HK-2 (cell line): Measurements from ENCODE around the gene MCOLN3.
"Not testable (repeated sequence)": the region's sequence is repeated elsewhere in the genome, so short reads cannot be mapped to it uniquely, and the experiment has no call there.

Experiments used
- DNase-seq: peaks from one replicate; pipeline ENCODE4 v3.0.0-alpha.2; 2018; ENCODE audit not compliant: unreplicated experiment

The MCOLN3 gene

GRCh38 chr1:85049735-85050166 is 1.5 kb upstream of the MCOLN3 start:
- no peak for DNase-seq

DNA sequence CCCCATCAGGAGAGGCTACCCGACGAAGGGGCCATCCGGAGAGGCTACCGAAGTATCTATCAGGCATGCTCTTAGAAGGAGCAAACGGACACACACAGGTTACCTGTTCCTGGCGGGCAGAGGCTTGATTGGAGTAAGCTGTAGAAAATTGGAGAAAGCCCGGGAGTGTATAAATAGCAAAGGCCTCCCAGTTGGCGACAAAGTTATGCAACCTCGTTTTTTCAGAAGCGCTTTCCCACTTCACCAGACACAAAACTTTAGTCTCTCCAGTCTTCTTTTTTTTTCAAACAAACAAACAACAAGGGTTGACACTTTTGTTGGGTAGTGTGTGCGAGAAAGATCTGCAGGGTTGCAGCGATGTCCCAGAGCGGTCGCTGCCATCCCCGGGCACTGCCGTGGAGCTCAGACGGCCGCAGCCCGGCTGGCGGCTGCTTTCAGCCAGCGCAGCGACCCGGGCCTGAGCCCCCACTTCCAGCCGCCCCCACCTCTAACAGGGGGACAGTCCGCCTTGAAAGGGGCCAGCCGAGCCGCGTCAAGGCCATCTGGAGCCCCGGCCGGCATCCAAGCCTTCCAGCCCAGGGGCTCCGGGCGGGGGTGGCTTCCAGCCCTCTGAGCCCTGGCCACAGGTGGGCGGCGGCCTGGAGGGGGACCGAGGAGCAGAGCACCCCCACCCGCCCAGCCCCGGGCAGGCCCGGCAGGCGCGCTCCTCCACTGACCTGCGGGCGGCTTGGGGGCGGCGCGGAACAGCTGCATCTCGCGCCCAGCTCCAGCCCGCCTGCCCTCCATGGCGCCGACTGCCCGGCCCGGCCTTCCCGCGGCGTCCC is 616 bp downstream of the MCOLN3 start:
- DNase-seq, result peak; percentile 13

DNA sequence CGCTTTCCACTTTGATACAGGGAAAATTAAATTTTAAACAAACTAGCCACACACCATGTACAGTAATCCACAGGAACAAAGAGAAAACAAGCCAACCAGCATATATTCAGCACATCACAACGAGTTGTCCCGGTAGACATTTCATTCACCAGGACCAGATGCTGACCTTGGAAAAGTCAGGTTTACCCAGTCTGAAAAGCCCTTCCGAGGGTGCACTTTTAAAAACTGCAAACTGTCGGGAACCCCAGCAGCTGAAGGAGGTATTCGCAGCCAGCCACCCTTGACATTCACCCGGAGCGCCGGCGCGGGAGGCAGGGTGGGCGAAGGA is 1.2 kb downstream of the MCOLN3 start:
- DNase-seq, result no peak

DNA sequence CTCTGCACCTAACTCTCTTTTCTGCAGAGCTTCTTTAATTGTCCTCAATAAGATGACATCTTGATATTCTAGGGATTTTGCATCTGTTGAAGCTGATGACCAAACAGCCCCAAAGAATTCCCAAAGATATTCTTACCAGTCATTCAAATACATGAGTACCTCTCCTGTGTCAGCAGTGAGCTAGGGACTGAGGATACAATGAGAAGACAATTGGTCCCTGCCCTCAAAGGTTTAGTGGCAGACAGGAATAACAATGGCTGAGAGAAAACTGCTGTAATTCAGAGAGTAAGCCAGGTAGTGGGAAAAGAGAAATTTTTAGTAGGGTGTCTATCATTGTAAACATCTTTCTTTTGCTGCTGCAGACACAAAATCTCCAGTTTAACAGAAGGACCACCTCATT is 5.9 kb downstream of the MCOLN3 start:
- DNase-seq, result no peak

GRCh38 chr1:85041793-85042192 is 6.5 kb downstream of the MCOLN3 start:
- DNase-seq, result no peak

DNA sequence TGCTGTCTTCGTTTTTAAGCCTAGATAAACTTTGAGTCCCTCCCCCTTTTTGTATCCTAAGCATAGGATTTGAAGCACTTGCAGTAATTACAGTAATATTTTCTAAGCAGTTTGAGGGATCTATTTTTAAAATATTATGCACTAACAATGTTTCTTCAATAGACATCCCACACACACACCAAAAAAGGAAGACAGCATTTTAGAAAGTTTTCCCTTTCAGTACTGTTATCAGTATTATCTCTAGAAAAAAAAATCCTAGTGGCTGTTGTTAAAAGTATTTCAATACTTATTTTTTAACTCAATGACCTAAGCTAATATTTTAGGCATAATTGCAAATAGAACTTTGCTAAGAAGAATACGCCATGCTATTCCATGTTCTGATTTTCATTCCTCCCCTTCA is 15.1 kb downstream of the MCOLN3 start:
- DNase-seq, result no peak

DNA sequence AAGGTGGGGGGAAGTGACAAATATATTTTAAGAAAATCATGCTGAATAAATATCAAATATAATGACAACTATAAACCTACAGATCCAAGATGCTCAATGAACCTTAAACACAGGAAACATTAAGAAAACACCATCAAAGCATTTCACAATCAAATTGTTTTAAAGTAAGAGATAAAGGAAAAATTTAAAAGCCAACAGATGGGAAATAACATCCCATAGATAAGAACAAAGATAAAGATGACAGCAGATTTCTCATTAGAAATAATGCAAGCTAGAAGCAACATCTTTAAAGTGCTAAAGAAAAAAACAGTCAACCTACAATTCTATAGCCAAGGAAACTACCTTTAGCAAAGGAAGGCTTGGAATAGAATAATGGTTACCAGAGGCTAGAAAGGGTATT is 17.8 kb downstream of the MCOLN3 start:
- DNase-seq, result no peak

DNA sequence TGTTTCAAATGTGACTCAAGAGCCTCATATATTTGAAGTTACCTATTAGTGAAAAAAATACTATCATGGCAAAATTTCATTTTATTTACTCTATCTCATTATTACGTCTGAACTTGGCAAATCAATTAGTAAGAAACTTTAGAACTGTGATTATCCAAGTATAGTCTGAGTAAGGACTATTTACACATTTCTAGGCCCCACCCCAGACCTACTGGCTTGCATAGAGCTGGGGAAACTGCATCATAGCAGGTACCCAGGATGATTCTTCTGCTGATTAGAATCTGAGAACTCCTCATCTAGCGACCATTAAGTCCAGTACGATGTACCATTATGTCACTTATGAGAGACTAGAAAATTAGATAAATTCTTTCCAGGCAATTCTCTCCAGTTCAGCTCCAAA is 20.1 kb downstream of the MCOLN3 start:
- DNase-seq, result no peak

- DNase-seq, result no peak
Observed at GRCh38 chr1:85027242-85027983, 20.9 kb downstream of the MCOLN3 start.

- DNase-seq, result no peak
Observed at GRCh38 chr1:85025940-85026339, 22.4 kb downstream of the MCOLN3 start.

DNA sequence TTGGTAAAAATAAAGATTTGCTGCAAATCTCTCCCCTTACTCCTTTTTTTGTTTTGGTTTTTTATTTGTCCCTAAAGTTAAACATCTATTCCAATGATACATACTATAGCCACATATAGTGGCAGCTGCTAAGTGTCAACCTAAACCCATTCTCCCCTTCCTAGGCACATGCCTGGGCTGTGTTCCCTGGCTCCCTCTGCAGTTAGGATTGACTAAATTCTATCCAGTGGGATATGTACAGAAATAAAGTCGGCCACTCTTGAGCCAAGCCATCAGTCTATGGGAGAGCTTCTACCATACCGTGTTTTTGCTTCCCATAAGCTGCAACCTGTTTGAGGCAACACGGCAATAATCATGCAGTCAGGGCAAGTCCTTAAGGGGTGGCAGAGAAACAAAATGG is 23.6 kb downstream of the MCOLN3 start:
- no peak for DNase-seq

DNA sequence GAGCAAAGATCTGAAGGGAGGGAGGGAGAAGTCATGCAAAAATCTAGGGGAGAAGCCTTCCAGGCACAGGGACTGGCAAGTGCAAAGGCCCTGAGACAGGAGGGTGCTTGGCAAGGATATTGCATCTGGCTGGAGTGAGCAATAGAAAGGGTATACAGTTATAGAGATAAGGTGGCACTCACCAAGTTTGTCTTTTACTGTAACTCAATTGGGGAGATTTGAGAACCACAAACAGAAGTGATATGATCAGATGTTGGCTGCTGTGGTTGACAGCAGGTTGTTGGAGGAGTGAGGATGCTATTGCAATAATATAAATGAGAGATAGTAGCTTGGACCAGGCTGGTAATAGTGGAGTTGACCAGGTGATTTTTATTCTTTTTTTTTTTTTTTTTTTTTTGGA is 25.6 kb downstream of the MCOLN3 start:
- DNase-seq, result no peak

- no peak for DNase-seq
Observed at GRCh38 chr1:85019994-85020393, 28.3 kb downstream of the MCOLN3 start.

- no peak for DNase-seq
Observed at GRCh38 chr1:85015826-85016225, 32.5 kb downstream of the MCOLN3 start.

- DNase-seq, result not testable (repeated sequence)
Observed at GRCh38 chr1:85005641-85006040, 42.7 kb downstream of the MCOLN3 start.

DNA sequence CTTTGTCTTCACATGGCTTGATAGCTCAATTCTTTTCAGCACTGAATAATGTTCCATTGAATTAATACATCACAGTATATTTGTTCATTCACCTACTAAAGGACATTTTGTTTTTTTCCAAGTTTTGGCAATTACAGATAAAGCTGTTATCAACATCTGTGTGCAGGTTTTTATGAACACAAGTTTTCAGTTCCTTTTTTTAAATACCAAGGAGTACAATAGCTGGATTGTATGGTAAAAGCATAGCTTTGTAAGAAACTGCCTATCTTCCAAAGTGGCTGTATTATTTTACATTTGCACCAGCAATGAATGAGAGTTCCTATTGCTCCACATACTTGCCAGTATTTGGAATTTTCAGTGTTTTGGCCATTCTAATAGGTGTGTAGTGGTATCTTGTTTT is 46.6 kb downstream of the MCOLN3 start:
- DNase-seq, result no peak

- DNase-seq, result no peak
Observed at GRCh38 chr1:84998642-84999280, 49.5 kb downstream of the MCOLN3 start.

DNA sequence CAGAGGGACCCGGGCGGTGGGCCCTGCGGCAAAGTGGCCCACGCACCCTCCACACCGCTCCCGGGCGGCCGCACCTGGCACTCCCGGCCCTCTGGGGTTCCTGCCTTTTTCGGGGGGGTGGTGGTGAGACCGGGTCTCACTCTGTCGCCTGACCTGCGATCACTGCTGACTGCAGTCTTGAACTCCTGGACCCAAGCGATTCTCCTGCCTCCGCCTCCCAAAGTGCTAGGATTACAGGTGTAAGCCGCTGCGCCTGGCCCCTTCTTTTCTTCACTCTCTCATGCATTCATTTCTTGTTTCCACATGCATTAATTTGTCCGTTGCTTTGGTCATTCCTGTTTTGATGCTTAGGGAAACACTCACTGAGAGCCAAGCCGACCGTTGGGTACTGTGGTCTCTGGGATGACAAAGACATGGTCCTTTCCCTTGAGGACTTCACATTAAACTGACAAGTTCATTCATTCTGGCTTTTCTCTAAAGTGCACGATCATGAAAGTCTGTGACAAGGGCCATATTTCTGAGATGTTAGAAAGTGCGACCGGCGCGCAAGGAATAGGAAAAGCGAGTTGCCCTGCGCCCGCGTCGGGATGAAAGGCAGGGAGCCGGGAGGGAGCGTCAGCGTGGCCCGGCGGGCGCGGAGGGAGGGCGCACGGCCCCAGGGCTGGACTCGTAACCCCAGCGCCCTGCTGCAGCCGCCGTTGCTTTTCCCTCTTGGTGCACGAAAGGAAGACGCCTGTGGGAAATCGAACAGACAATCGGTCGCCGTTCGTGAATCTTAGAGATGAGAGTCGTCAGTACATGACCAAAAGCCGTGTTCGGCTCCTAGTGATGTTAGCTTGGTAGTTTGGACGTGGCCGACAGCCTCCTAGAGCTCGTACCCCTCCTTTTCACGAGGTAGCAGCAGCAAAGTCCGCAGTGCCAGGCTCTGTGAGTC is 50.4 kb downstream of the MCOLN3 start:
- DNase-seq, result no peak

DNA sequence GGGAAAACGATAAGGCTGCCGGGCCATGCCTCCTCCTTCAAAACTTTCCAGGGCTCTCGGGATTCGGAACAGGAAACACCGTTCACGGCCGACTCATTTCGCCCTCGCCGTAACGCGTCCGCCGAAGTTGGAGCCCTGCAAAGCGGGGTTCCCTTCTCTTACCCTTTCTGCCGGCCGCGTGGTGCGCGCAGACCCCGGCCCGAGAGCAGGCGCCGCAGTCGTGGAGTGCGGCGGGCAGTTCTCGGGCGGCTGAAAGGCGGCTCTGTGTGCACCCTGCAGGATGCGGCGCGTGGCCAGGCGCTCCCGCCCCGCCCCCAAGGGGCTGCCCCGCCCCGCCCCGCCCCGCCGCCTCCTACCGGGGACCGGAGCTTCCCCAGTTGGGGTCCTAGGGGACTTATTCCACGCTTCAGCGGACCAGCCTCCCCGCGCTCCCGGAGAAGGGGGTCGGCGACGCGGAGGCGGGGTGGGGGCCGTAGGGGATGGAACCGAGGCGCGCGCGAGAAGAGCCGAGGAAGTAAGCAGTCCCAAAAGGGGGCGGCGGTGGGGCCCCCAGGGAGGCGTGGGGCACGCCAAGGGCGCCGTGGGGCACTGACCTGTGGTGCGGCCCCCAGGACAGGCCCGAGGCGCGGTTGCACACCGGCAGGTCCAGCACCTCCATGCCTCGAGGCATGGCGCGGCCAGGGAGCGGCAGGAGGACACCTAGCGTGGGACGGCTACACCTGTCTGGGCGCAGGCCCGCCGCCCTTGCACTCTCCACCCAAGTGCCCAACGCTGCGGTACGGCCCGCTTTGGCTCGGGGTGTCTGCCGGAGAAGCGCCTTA is 51.2 kb downstream of the MCOLN3 start, which contains the start of gene MCOLN2:
MCOLN2 (minus strand) TSS at position 268 of the 821 bp plus-strand sequence; CDS start at position 27, 241 bp downstream.
- DNase-seq, result peak; percentile 61

GRCh38 chr1:84995484-84996334 is 52.6 kb downstream of the MCOLN3 start:
- DNase-seq, result no peak
